K562 (cell line): ENCODE results near the gene NIPBL. TPM values are rescaled to one million over a fixed set of nuclear protein-coding genes. Genes with fewer than 3 reads are reported as not detected.

Experiments used
- ATAC-seq: fragments of 200-7000 bp; cut with Tn5 transposase; 3 replicates; pipeline ENCODE4 v1.9.1; 2020; ENCODE audit warnings: moderate library complexity
- BruUV-seq: library from RNA; stranded (reverse); fragments of 400-500 nt; replicated peaks from 2 replicates; lab custom pipeline; 2021; lab: Mats Ljungman, UMichigan
- CTCF ChIA-PET: fragments of 300-600 bp; formaldehyde crosslinking; extraction: SDS; loops from one replicate; lab custom pipeline; 2021; ENCODE audit warnings: low intra/inter-chr PET ratio; lab: Yijun Ruan, JAX
- POLR2A ChIA-PET: fragments of 300-600, 350-650 bp; sonication (Branson Sonifier 250); formaldehyde crosslinking; extraction: SDS; loops from one replicate; lab custom pipeline; 2021; ENCODE audit warnings: antibody characterized with exemption, inconsistent platforms; lab: Yijun Ruan, JAX
- DNase-seq, 4 experiments: peaks; one replicate each; pipeline versions ENCODE4 v3.0.0 to v3.0.0-alpha.2; 2011 to 2018; ENCODE audit warnings: low spot score in 3 of 4, mixed read lengths in 3 of 4; ENCODE audit errors: extremely low read depth in 1 of 4
- FAIRE-seq: peaks from 2 replicates; lab custom pipeline; 2011; peaks lifted over from hg19 to GRCh38; lab: Jason Lieb, UNC
- H2AFZ ChIP-seq: 2 replicates; pipeline ENCODE4 v1.6.0; 2011; ENCODE audit warnings: low read depth, low read length, control low read depth, inconsistent platforms
- H3K27ac ChIP-seq: fragments of 200-600 bp; 3 replicates; pipeline ENCODE4 v1.8.0; 2011; ENCODE audit warnings: low read depth, mild to moderate bottlenecking, control low read depth, inconsistent platforms, low read length, moderate library complexity, mixed read lengths; ENCODE audit errors: extremely low read depth
- H3K27me3 ChIP-seq, 2 experiments: fragments of 300-600 bp in 1 of 2; 2 replicates in 1 of 2; 3 replicates in 1 of 2; pipeline versions ENCODE4 v1.6.0 to v1.8.0; 2011; ENCODE audit warnings: inconsistent platforms in 2 of 2, low read length in 2 of 2, mild to moderate bottlenecking in 1 of 2, mixed read lengths in 1 of 2, moderate library complexity in 1 of 2; ENCODE audit not compliant: control insufficient read depth in 2 of 2, insufficient read depth in 2 of 2
- H3K36me3 ChIP-seq: fragments of 300-600 bp; 3 replicates; pipeline ENCODE4 v1.8.0; 2011; ENCODE audit warnings: mild to moderate bottlenecking, low read length, inconsistent platforms; ENCODE audit not compliant: control insufficient read depth, insufficient read depth
- H3K4me1 ChIP-seq, 2 experiments: fragments of 200-600 bp in 1 of 2; replicated peaks in 1 of 2; 2 replicates in 1 of 2; 3 replicates in 1 of 2; pipeline versions ENCODE4 v1.5.1 to v1.8.0; 2011; ENCODE audit warnings: inconsistent platforms in 2 of 2, low read length in 2 of 2, mild to moderate bottlenecking in 1 of 2, mixed read lengths in 1 of 2, moderate library complexity in 1 of 2; ENCODE audit not compliant: control insufficient read depth in 2 of 2, insufficient read depth in 2 of 2
- H3K4me2 ChIP-seq: 2 replicates; pipeline ENCODE4 v1.6.1; 2011; ENCODE audit warnings: low read length, control low read depth, inconsistent platforms, mixed read lengths; ENCODE audit not compliant: insufficient read depth
- H3K4me3 ChIP-seq: fragments of 200-600 bp; sonication (generic), shearing (Covaris generic); 2 replicates; pipeline ENCODE4 v1.5.1; 2016; ENCODE audit warnings: control low read depth, inconsistent platforms
- H3K79me2 ChIP-seq: fragments of 200-600 bp; 3 replicates; pipeline ENCODE4 v1.8.0; 2011; ENCODE audit warnings: low read length, inconsistent platforms; ENCODE audit not compliant: control insufficient read depth, insufficient read depth
- H3K9ac ChIP-seq, 2 experiments: 2 replicates each; pipeline versions ENCODE4 v1.6.0 to v1.6.1; 2011; ENCODE audit warnings: low read depth in 2 of 2, low read length in 2 of 2, control low read depth in 1 of 2, inconsistent platforms in 1 of 2, mild to moderate bottlenecking in 1 of 2, mixed read lengths in 1 of 2; ENCODE audit not compliant: insufficient read depth in 1 of 2
- H3K9me1 ChIP-seq: one replicate; pipeline ENCODE4 v1.6.0; 2011; ENCODE audit warnings: inconsistent platforms, mild to moderate bottlenecking, low read length, moderate library complexity; ENCODE audit not compliant: control insufficient read depth, insufficient read depth
- H3K9me3 ChIP-seq: replicated peaks from 2 replicates; pipeline ENCODE4 v1.5.1; 2011; ENCODE audit warnings: low read depth, low read length, inconsistent platforms; ENCODE audit not compliant: control insufficient read depth, insufficient read depth
- H4K20me1 ChIP-seq: replicated peaks from 2 replicates; pipeline ENCODE4 v1.6.1; 2011; ENCODE audit warnings: low read length, inconsistent platforms, mixed read lengths; ENCODE audit not compliant: control insufficient read depth, insufficient read depth
- CHCHD3 ChIP-seq: fragments of 250-450 bp; sonication (Bioruptor Pico); IDR thresholded peaks from 2 replicates; pipeline ENCODE4 v2.1.2; 2022; ENCODE audit warnings: mild to moderate bottlenecking
- EGR1 ChIP-seq: fragments of 450-650 bp; conservative IDR thresholded peaks from 2 replicates; pipeline ENCODE4 v1.6.1; 2017; ENCODE audit warnings: mild to moderate bottlenecking
- GABPB2 ChIP-seq: fragments of 250-450 bp; sonication (Bioruptor Pico); conservative IDR thresholded peaks from 2 replicates; pipeline ENCODE4 v1.5.1; 2021; ENCODE audit warnings: mild to moderate bottlenecking
- JUN ChIP-seq, 2 experiments: sonication (generic) in 1 of 2; formaldehyde crosslinking in 1 of 2; IDR thresholded peaks; 2 replicates each; pipeline versions ENCODE4 v1.6.1 to v1.8.0; 2012 to 2022; ENCODE audit warnings: borderline replicate concordance in 2 of 2, mild to moderate bottlenecking in 2 of 2, improper control_type of control experiment in 1 of 2, low read depth in 1 of 2, low read length in 1 of 2, missing genetic modification reagents in 1 of 2
- POU5F1 ChIP-seq: fragments of 150-350 bp; IDR thresholded peaks from 2 replicates; pipeline ENCODE4 v1.6.1; 2014; ENCODE audit warnings: borderline replicate concordance, low read length, low read depth, mild to moderate bottlenecking; ENCODE audit not compliant: partially characterized antibody
- PRMT5 ChIP-seq: sonication (generic); formaldehyde crosslinking; IDR thresholded peaks from 2 replicates; pipeline ENCODE4 v1.5.0; 2020; ENCODE audit warnings: missing genetic modification reagents
- RCOR1 ChIP-seq, 2 experiments: IDR thresholded peaks; 2 replicates each; pipeline ENCODE4 v1.6.1; 2012; ENCODE audit warnings: low read depth in 2 of 2, low read length in 2 of 2, borderline replicate concordance in 1 of 2, improper control_type of control experiment in 1 of 2
- SMAD3 ChIP-seq: fragments of 450-650 bp; formaldehyde crosslinking; conservative IDR thresholded peaks from 2 replicates; pipeline ENCODE4 v1.4.0; 2020; ENCODE audit warnings: mild to moderate bottlenecking
- U2AF2 ChIP-seq: fragments of 200-400 bp; formaldehyde crosslinking; optimal IDR thresholded peaks from 2 replicates; pipeline ENCODE3; 2017; ENCODE audit warnings: low read depth, mild to moderate bottlenecking, low read length
- ZFP36 ChIP-seq: fragments of 150-350 bp; IDR thresholded peaks from 2 replicates; pipeline ENCODE4 v1.6.1; 2018; ENCODE audit warnings: low read length, low read depth; ENCODE audit not compliant: partially characterized antibody
- ZNF699 ChIP-seq: fragments of 250-450 bp; sonication (Bioruptor Pico); IDR thresholded peaks from 2 replicates; pipeline ENCODE4 v1.8.0; 2021; ENCODE audit warnings: mild to moderate bottlenecking, moderate library complexity; ENCODE audit not compliant: insufficient replicate concordance
- WGBS: fragments of 100-300 bp; shearing (Covaris generic); methylation state at CpG from one replicate; pipeline ENCODE4 v1.1.6; 2016; ENCODE audit warnings: low coverage, mixed read lengths; ENCODE audit not compliant: insufficient coverage; ENCODE audit errors: missing lambda C conversion rate; 5-methylcytosine and 5-hydroxymethylcytosine counted together
- in situ Hi-C: fragments of 300-500 bp; cut with MboI; formaldehyde crosslinking; loops from 4 replicates; pipeline ENCODE4 v1.15.0; 2018; ENCODE audit warnings: inconsistent platforms, mixed read lengths
- intact Hi-C: fragments of 100-400 bp; cut with micrococcal nuclease; formaldehyde crosslinking; loops from 2 replicates; pipeline ENCODE4 v1.14.2; 2022
- polyA plus RNA-seq, 8 experiments: library from polyadenylated mRNA; depleted of rRNA in 4 of 8; stranded (reverse) in 5 of 8; unstranded in 3 of 8; fragments of >200 nt; fragmentation: Nextera tagmentation in 2 of 8; fragmentation: Illumina TruSeq in 1 of 8; extraction: Ambion mirVana in 2 of 8; extraction: Trizol in 1 of 8; gene quantifications; 2 replicates each; pipeline versions ENCODE4 v1.2.1 to v1.2.3, GENCODE V29; 2011 to 2014; ENCODE audit warnings: inconsistent platforms in 1 of 8, missing spikeins in 1 of 8
- total RNA-seq, 7 experiments: library from RNA; depleted of rRNA in 6 of 7; stranded (reverse); fragments of >200 nt in 6 of 7; fragmentation: Illumina TruSeq in 2 of 7; extraction: Trizol in 2 of 7; gene quantifications; 2 replicates each; pipeline versions ENCODE4 v1.2.1 to v1.2.3, GENCODE V29; 2011 to 2021; ENCODE audit warnings: low replicate concordance in 1 of 7
- TF ChIP-seq, protein P1 (sequence below): fragments of 450-650 bp; formaldehyde crosslinking; IDR thresholded peaks from 2 replicates; pipeline ENCODE4 v1.4.0; 2020; ENCODE audit warnings: mild to moderate bottlenecking, mixed read lengths

The NIPBL gene
- total and polyA plus RNA-seq, 9 of the 15 experiments (the other 6 are each of a cell fraction or from before 2014, with no cell fraction given): 12.9 to 56.7 (median 38.9) TPM

DNA sequence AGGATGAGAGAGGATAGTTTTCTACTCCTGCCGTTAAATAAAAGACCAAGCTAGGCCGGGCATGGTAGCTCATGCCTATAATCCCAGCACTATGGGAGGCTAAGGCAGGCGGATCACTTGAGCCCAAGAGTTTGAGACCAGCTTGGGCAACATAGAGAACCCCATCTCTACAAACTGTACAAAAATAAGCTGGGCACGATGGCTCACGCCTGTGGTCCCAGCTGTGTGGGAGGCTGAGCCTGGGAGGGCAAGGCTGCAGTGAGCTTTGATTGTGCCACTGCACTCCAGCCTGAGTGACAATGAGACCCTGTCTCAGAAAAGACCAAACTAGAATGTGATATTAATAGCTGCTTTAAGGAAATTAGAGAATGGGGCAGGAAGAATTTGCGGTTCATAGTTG, 158.4 kb downstream of the NIPBL start:
- BruUV-seq: no TSS peak
- in situ Hi-C loops: no loop called here
- Histone ChIP-seq H3K9me3 (no peaks in the 10 kb centered on the region), H3K4me3 (no peak overlapping the region), H3K27me3 (no peaks in the 10 kb centered on the region), H2AFZ (no peak overlapping the region), H3K9me1 (no peaks in the 10 kb centered on the region), H4K20me1 (no peaks in the 10 kb centered on the region), H3K4me2 (no peak overlapping the region), H3K9ac (0 out of 4 replicates have a peak overlapping the region, but pooled peaks of 1 of the 2 experiments have one; percentile 50), H3K36me3 (peaks cover 38% of the 10 kb centered on the region; the same call in 2 of the 3 replicates), H3K27ac (no peak overlapping the region), H3K4me1 (no peaks in the 10 kb centered on the region), H3K79me2 (no peaks in the 10 kb centered on the region)
- intact Hi-C loops: no loop called here
- TF ChIP-seq RCOR1 (IDR thresholded peaks at IDR 0.05; ENCODE audit: borderline replicate concordance in 1 of 2, low read depth in 2 of 2, low read length in 2 of 2) (no peak), CHCHD3 (CRISPR knock-in tag) (no peak), JUN (IDR thresholded peaks at IDR 0.05; ENCODE audit: borderline replicate concordance, low read depth, low read length) (no peak), JUN (CRISPR knock-in tag; IDR thresholded peaks at IDR 0.05; ENCODE audit: borderline replicate concordance) (no peak), ZNF699 (no peak), SMAD3 (CRISPR knock-in tag) (no peak), GABPB2 (CRISPR knock-in tag) (no peak), ZFP36 (no peak), PRMT5 (CRISPR knock-in tag) (no peak), EGR1 (no peak), U2AF2 (no peak), POU5F1 (no peak)
- TF ChIP-seq, protein P1, sequence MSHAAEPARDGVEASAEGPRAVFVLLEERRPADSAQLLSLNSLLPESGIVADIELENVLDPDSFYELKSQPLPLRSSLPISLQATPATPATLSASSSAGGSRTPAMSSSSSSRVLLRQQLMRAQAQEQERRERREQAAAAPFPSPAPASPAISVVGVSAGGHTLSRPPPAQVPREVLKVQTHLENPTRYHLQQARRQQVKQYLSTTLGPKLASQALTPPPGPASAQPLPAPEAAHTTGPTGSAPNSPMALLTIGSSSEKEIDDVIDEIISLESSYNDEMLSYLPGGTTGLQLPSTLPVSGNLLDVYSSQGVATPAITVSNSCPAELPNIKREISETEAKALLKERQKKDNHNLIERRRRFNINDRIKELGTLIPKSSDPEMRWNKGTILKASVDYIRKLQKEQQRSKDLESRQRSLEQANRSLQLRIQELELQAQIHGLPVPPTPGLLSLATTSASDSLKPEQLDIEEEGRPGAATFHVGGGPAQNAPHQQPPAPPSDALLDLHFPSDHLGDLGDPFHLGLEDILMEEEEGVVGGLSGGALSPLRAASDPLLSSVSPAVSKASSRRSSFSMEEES (CRISPR knock-in tag): no peak
- WGBS: 93% methylated on average over 6 of the region's 6 CpGs
- ChIA-PET CTCF (no interaction called here), POLR2A (interaction anchor here (0.5 to 1.6 kb wide), 4 partner anchors 9 to 159 kb away, joined by 3 to 11 read pairs (median 4); no protein-coding TSS in a partner anchor)
- FAIRE-seq (no peak), DNase-seq (no peak), ATAC-seq (peak; percentile 44; the same call in 1 of the 3 replicates)
